Vagina (tissue), 2 donors: ENCODE data around the gene NPIPA3.
"Not testable (repeated sequence)": the region's sequence is repeated elsewhere in the genome, so short reads cannot be mapped to it uniquely, and the experiment has no call there.

ENCODE experiments used
- POLR2A ChIP-seq, 2 donors: fragments of 450-650 bp; IDR thresholded peaks; one replicate each; pipeline ENCODE4 v1.6.1; 2017; ENCODE audit warnings: antibody characterized with exemption in 2 of 2, mild to moderate bottlenecking in 2 of 2, moderate library complexity in 2 of 2
- TF ChIP-seq, protein P1 (sequence below), 3 experiments: fragments of 450-650 bp in 2 of 3; fragments of 200-600 bp in 1 of 3; sonication (generic) in 1 of 3; IDR thresholded peaks; one replicate each; pipeline ENCODE4 v1.5.1; 2017 to 2019; ENCODE audit warnings: antibody characterized with exemption in 3 of 3, mild to moderate bottlenecking in 2 of 3, moderate library complexity in 2 of 3

DNA sequence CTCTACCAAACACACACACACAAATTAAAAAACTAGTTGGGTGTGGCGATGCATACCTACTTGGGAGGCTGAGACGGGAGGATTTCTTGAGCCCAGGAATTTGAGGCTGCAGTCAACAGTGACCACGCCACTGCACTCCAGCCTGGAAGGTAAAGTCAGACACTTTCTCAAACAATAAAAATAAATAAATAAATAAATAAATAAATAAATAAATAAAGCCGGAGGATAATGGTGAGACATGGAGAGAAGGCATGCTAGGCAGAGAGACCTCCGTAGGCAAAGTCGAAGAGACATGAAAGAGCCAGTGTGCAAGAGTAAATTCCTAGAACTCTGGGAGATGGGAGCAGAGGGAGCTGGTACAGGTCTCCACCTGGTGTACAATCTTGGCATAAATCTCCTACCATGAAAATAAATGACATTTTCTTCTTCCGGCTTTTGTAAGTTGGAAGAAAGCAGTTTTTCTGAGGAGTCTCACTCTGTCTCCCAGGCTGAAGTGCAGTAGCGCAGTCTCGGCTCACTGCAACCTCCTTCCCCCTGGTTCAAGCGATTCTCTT lies 37.7 kb downstream of the NPIPA3 start:
- not testable (repeated sequence) for TF ChIP-seq POLR2A (IDR thresholded peaks at IDR 0.05)
- TF ChIP-seq, protein P1, sequence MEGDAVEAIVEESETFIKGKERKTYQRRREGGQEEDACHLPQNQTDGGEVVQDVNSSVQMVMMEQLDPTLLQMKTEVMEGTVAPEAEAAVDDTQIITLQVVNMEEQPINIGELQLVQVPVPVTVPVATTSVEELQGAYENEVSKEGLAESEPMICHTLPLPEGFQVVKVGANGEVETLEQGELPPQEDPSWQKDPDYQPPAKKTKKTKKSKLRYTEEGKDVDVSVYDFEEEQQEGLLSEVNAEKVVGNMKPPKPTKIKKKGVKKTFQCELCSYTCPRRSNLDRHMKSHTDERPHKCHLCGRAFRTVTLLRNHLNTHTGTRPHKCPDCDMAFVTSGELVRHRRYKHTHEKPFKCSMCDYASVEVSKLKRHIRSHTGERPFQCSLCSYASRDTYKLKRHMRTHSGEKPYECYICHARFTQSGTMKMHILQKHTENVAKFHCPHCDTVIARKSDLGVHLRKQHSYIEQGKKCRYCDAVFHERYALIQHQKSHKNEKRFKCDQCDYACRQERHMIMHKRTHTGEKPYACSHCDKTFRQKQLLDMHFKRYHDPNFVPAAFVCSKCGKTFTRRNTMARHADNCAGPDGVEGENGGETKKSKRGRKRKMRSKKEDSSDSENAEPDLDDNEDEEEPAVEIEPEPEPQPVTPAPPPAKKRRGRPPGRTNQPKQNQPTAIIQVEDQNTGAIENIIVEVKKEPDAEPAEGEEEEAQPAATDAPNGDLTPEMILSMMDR (IDR thresholded peaks at IDR 0.05) = not testable (repeated sequence)
